Activated T-helper 1 cell treated with Interleukin-2 at 50 U/mL for 16 hours (primary cell): ENCODE measurements around the gene CCL7.

ENCODE experiments used
- DNase-seq: peaks from one replicate; pipeline ENCODE4 v3.0.0-alpha.2; 2020; ENCODE audit warnings: low read depth

CCL7 gene

GRCh38 chr17:34246881-34247280, 23.1 kb upstream of the CCL7 start:
- DNase-seq = no peak

- no peak for DNase-seq
Observed at GRCh38 chr17:34248511-34249024, 21.5 kb upstream of the CCL7 start.

GRCh38 chr17:34249061-34249460, 21.0 kb upstream of the CCL7 start:
- no peak for DNase-seq

- DNase-seq = no peak
Observed at GRCh38 chr17:34249478-34249877, 20.5 kb upstream of the CCL7 start.

- no peak for DNase-seq
Observed at GRCh38 chr17:34251186-34251585, 18.8 kb upstream of the CCL7 start.

GRCh38 chr17:34252095-34252443, 18.0 kb upstream of the CCL7 start:
- no peak for DNase-seq

GRCh38 chr17:34252444-34253138, 17.4 kb upstream of the CCL7 start:
- DNase-seq = no peak

- DNase-seq = no peak
Observed at GRCh38 chr17:34253139-34253525, 16.9 kb upstream of the CCL7 start.

GRCh38 chr17:34254146-34254545, 15.9 kb upstream of the CCL7 start:
- DNase-seq = no peak

- DNase-seq = no peak
Observed at GRCh38 chr17:34254651-34255380, 15.2 kb upstream of the CCL7 start, which contains the start of gene CCL2. TSS of gene CCL2 (plus strand) at chr17:34255285. CDS start at chr17:34255350, 65 bp downstream.

- DNase-seq = no peak
Observed at GRCh38 chr17:34255381-34255732, 14.7 kb upstream of the CCL7 start.

- no peak for DNase-seq
Observed at GRCh38 chr17:34255841-34256240, 14.2 kb upstream of the CCL7 start.

GRCh38 chr17:34257299-34257985, 12.6 kb upstream of the CCL7 start:
- DNase-seq = no peak

- DNase-seq = no peak
Observed at GRCh38 chr17:34257986-34258326, 12.1 kb upstream of the CCL7 start.

- no peak for DNase-seq
Observed at GRCh38 chr17:34259146-34259545, 10.9 kb upstream of the CCL7 start.

GRCh38 chr17:34260861-34261260, 9.2 kb upstream of the CCL7 start:
- no peak for DNase-seq

GRCh38 chr17:34261568-34262337, 8.3 kb upstream of the CCL7 start:
- DNase-seq = no peak

- DNase-seq = no peak
Observed at GRCh38 chr17:34265711-34266110, 4.3 kb upstream of the CCL7 start.

- DNase-seq = no peak
Observed at GRCh38 chr17:34275881-34276280, 5.9 kb downstream of the CCL7 start.

GRCh38 chr17:34276826-34277225, 6.8 kb downstream of the CCL7 start:
- no peak for DNase-seq

- no peak for DNase-seq
Observed at GRCh38 chr17:34283571-34283970, 13.6 kb downstream of the CCL7 start.

GRCh38 chr17:34285286-34285792, 15.3 kb downstream of the CCL7 start, which contains the start of gene CCL11:
TSS of gene CCL11 (plus strand) at chr17:34285742. CDS start at chr17:34285809, 67 bp downstream.
- DNase-seq = no peak
